CD4-positive, alpha-beta T cell treated with Interleukin-15 for 4 hours (primary cell): ENCODE results near the gene RNF166.

ENCODE experiments used
- DNase-seq: peaks from one replicate; pipeline ENCODE4 v3.0.0-alpha.2; 2020; ENCODE audit warnings: low spot score

The RNF166 gene

DNA sequence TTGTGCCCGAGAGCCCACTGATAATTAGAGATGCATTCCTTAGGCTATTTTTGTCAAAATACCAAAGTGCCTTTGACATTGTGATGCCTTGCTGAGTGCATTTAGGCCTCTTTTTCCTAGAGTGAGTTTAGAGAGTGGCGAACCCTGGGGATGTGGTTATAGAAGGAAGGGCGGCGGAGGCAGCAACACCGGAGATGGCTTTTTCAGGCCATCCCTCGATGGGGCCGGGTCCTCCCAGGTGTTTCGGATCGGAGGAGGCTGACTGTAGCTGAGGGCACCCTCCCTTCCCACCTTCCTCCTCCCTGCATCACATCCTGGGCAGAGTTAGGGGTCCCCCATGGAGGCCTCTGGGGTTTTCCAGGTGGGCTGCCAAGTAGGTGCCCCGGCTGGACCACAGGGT is 13.3 kb downstream of the RNF166 start:
- DNase-seq = no peak

DNA sequence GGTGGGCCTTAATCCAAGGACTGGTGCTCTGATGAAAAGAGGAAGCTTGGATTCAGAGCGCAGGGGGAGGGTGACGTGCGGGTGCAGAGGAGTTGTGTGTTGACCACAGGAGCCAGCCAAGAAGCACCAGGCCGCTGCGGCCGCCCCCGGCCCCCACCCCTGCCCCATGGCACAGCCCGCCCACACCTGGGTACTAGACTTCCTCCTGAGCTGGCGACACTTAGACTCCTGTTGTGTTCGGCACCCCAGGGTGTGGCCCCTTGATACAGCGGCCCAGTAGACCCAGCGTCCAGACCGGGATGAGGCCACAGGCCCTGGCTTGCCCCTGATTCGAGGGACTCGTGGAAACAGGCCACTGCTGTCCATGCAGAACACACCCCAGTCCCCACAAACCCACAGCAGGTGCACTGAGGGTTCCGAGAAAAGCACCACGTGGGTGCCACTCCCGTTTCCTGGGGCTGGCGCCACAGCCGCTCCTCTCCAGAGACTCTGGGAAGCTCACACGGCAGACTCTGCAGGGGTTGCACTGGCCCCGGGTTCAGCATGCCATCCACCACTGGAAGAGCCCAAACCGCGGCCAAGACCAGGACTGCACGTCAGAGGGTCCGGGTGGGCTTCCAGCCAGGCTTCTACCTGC is 14.2 kb downstream of the RNF166 start:
- peak; percentile 60 for DNase-seq

DNA sequence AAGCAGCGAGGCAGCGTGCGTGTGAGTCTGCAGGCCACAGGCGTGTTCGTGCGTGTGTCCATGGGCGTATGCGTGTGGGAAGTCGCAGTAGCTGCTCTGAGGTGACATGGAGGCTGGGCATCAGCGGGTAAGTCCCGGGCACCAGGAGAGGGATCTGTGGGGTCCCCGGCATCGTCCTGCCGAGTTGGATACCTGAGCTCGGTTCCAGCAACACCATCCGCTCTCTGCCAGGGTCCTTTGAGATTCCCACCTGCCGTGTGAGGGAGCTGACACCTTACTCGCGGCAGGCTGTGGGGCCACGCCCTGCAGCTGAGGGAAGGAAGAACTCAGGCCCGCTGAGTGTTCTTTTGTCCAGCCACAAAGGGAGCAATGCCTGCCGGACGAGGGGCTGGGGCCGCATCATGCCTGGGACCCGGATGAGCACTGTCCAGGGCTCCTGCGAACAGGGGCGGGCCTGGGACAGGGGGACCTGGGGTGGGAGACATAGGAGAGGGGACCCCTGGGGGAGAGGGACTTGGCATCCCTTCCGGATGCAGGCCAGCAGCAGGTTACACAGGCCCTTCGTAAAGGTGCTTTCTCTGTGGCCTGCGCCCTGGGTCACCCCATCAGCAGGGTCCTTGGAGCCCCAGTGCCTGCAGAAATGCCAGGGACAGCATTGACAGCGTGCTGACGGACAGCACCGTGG is 14.9 kb downstream of the RNF166 start:
- DNase-seq = no peak

DNA sequence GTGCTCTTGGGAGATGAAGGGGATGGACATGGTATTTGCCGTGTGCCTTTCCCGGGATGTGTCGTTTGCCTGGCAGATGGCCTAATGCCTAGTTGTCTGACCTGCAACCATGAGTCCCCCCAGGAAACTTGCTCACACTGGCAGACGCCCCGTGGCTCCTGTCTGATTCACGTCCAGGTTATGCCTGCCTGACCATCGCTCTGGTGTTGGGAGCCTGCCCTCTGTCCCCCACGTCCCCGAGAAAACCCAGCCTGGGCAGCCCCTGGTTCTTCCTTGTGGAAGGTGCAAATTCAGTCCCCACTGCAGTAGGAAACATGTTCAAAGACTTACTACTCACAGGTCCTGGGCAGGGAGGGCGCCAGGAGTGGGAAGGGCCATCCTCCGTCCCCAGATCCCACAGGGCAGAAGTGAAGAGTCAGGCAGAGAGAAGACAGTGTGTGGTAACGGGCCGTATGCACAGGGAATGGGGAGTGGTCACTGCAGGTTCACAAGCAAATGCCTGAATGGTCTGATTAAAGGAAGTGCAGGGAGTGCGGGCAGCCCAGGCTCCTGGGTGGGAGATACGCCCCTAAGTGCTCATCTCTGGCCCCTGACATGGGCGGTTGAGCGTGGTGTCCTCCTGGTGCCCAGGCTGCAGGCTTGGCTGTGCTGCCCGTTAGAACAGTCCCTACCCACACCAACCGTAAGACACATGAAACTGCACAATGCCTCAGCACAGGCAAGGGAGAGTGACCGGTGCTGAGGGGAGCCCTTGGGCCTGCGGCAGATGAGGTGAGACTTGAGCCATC is 15.7 kb downstream of the RNF166 start:
- no peak for DNase-seq

DNA sequence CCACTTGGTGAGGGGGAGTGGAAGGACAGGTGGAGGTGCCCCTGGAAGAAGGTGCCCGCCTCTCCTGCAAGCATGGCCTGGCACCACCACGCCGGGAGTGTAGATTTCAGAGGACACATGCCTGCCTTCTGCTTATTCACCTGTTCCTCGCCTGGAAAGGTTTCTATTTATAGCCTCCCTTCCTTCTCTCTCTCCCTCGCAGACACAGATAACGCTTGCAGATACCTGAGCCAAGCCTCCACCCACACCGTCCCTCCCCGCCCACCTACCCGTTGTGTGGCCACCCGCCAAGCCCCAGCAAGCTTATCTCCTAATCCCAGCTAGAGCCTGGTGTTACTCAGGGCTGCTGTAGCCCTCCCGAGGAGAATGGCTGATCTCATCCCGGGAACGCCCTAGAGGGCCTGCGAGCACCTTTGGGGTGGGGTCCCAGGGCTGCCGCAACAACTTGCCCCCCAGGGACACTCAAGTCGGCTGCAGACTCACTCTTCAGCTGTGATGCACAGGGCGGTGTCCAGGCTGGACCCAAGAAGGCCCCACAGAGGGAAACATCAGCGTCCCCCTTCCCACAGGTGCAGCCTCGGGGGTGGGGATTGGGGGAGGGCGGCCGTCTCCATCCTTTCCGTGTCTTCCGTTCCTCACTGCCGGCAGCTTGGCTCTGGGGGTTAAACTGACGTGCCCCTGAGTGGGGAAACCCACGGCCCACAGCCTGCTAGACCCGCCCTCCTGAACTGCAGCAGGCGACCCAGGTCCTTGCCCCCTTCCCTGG is 18.0 kb downstream of the RNF166 start:
- DNase-seq = no peak

DNA sequence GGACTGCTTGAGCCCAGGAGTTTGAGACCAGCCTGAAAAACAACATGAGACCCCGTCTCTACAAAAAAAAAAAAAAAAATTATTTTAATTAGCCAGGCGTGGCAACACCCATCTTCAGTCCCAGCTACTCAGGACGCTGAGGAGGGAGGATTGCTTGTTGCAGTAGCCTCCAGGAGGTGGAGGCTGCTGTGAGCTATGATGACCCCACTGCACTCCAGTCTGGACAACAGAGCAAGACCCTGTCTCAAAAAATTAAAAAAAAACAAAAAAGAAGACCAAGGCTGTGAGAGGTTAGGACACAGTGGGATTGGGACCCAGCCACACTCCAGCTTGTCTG is 18.6 kb downstream of the RNF166 start:
- DNase-seq = no peak

DNA sequence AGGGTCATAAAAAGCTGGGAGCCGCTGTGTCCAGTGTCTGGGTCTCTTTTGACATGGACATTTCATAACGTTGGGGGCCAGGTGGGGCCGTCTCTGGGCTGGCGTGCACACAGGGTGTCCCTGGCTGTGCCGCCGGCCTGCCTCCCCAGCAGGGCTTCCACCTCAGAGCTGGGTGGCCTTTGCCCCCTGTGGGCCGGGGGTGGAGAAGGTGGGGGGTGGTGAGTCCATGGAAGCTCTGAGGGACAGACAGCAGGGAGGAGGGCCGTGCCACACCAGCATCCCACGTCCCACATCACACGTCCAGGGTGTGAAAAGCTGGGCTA is 19.0 kb downstream of the RNF166 start:
- no peak for DNase-seq

DNA sequence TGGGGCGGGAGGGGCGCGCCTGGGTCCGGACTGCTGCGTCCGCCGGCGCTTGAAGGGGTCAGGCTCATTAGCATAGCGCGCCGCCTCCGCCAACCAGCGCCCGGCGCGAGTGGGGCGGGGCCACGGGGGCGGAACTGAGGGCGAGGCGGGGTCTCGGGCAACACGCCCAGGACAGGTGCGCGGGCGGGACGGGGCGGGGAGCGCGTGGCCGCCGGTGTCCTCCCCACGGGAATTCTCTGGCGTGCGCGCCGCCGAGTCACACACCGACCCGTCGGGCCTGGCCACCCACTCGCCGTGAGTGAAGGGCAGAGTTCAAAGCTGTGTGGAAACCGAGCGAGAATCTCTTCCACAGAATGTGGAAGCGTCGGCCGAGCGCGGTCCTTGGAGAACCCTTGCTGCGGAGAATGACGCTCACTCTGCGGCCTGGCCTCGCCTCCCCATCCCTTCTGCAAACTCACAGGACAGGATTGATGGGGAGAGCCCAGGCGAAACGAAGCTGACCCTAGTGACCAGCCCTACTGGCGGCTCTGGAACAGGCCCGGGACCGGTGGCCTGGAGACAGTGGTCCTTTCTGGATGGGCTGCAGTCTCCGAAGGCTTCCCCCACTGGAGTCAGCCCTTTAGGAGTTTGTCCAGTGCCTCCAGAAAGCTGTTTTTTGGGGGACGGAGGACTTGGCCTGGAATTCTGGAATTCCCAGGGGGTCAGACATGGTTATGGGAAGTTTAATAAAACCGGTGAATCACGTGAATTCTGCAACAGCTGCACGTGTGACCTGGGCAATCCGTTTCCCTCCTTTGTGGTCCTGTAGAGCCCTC is 19.6 kb downstream of the RNF166 start, which contains the start of gene SNAI3:
Gene SNAI3, minus strand, starts transcription at position 69 of the 815 bp plus-strand sequence. CDS start 101 bp downstream, outside the sequence.
- peak; percentile 79 for DNase-seq

DNA sequence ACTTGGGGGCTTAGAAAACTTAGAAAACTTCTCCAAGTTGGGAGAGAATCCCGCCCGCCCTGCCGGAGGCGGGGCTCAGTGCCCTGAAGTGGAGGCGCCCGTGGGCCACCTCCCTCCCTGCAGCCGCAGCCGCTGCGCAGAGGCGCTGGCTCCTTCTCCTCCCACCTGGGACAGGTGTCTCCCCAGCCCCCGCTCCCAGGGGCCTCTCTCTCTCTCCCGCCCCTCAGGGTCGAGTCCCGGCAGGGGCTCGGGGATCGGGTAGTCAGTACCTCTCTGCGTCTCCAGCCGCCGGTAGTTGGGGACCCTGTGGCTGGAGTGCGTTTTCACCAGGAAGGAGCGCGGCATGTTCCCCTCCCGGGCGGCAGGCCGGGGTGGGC is 20.2 kb downstream of the RNF166 start:
- no peak for DNase-seq

DNA sequence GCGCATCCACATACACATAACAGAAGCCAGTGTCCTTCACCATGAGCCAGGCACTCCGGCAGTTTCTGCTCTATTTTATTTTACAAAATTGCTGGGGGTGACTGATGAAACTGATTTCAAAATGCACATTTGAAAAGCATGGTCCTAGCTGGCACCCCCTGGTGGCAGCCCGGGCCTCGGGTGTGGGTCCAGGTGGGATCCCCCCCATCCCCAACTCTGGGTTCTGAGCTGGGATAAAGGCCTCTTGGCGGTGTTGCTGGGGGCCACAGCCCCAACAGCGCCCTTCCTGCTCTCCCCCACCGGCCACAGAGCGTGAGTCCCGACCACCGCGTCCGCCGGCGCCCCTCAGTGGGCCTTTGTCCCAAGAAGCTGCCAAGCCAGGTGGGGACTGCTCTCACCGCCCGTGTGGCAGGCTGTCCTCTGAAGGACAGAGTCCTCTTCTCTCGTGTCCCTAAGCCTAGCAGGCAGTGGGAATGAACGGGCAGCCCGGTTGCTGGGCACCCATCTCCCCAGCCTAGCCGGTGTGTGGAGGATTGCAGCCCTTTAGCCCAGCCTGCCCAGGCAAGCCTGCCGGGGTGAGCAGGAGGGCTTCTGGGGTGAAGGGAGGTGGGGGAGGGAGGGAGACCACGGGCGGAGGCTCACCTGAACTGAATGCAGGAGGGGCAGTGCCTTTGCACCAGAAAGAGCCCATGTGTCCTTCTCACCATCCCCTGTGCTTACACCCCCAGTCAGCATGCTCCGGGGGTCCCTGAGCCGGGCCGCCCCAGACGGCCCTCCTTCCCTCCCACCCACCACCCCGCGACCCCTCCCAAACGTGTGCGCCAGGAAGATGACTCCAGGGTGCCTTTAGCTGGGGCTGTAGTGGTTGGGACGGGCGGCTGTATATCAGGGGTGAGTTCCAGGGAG is 20.8 kb downstream of the RNF166 start:
- DNase-seq = peak; percentile 69

DNA sequence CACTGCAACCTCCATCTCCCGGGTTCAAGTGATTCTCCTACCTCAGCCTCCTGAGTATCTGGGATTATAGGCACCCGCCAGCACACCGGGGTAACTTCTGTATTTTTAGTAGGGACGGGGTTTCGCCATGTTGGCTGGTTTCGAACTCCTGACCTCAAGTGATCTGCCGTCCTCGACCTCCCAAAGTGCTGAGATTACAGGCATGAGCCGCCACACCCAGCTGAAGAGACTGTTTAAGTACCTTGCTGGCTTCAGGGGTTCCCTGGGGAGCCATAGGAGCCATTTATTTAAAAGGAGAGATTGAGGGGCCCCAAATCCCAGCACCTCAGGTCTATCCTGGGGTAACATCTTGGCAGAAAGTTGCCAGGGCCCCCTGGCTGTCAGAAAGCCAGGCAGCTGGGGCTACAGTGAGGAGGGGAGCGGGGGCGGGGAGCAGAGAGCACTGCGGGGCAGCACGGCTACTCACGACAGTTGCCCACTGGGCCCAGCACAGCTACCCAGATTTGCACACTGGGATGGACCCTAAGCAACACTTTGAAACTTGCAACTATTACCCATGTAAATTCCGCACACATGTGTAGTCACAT is 21.5 kb downstream of the RNF166 start:
- no peak for DNase-seq

DNA sequence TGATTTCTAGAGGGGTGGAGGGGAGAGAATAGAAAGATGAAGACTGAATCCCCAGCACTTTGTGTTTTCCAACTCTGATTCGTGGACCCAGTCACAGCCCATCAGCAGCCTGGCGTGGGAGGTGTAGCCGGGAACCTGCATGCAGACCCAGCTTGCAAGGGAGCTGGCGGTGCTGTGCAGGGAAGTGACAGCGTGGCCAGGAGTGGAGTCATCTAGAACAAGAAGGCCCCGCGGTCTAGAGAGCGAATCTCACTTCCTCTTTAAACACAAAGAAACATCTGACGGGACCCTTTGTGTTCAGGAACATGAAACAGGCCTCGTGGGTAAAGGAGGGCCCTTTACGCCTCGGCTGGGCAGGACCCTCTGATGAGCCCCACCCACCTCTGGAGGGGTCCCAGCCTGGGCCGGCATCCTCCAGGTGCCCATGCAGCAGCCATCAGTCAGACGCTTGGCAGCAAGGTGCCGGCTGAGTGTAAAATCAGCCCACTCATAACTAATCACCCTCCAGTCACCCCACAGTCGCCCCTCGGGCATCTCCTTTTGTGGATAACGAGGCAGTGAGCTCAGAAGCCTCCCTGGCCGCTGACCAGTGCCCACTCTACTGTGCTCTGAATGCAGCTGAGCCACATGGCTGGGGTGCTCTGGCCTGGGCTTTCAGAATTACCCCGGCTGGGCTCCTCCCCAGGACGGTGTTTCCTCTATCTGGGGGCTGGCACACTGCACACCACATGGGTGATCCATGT is 24.3 kb downstream of the RNF166 start:
- DNase-seq = peak; percentile 58

DNA sequence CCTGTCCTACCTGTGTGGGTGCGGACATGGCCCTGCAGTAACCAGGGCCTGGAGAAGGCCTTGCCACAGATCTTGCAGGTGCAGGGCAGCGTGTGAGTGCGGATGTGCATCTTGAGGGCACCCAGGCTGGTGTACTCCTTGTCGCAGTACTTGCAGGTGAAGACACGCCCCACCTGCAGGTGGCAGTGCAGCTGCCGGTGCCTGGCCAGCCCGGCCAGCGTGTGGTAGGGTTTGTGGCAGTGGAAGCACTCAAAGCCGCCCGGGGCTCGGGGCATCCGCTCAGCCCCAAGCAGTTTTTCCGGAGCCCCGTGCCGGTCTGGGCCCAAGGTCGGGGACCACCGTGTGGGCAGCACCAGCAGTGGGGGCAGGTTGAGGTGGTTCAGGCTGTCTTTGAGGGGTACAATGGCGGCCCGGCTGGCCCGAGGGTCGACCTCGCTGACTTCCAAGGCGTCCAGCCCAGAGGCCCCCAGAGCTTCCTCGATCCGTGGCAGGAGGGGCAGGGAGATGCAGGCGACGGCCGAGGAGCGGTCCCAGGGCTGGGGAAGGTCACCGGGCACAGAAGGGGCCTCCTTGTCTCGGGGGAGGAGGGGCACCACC is 25.0 kb downstream of the RNF166 start:
- DNase-seq = peak; percentile 50

DNA sequence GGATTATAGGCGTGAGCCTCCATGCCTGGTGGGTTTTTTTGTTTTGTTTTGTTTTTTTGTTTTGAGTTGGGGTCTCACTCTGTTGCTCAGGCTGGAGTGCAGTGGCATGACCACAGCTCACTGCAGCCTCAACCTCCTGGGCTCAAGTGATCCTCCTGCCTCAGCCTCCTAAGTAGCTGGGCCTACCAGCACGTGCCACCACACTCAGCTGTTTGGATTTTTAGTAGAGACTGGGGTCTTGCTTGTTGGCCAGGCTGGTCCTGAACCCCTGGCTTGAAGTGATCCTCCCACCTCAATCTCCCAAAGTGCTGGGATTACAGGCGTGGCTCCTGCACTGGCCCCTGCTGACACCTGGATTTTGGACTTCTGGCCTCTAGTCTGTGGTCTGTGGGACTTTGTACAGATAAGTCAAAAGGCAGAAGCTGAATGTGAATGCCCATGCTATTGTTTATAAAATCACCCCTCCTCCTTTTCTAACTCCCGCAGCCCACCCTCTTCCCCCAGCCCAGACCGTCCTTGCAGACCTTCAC is 25.6 kb downstream of the RNF166 start:
- DNase-seq = no peak

DNA sequence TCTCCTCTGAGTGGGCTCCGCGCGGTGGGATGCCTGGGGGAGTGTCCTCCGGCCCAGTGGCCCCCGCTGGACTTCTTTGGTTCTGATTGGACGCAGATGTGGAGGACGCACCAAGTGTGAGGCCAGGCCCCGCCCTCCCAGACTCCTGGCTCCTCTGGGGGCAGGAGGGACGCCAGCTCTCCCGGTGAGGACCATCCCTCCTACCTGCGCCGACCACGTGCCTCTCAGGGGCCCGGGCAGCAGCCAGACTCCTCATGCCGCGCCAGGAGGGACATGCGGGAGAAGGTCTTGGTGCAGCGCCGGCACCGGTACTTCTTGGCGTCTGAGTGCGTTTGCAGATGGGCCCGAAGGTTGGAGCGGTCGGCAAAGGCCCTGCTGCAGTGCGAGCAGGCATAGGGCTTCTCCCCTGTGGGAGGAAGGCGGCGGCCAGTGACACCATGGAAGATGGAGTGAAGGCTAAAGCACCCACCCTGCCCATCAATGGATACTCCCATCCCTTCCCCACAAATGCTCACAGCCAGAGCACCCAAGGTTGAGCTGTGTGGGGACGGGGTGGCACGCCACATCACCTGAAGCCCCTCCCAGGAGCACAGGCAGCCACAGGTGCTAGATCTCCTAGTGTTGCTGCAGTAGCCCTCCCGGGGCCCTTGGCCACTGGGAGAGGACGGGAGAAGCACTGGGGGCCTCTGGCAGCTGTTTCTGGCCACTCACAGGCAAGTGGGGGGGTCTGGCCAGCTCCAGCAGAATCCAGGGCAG is 27.8 kb downstream of the RNF166 start:
- DNase-seq = no peak

DNA sequence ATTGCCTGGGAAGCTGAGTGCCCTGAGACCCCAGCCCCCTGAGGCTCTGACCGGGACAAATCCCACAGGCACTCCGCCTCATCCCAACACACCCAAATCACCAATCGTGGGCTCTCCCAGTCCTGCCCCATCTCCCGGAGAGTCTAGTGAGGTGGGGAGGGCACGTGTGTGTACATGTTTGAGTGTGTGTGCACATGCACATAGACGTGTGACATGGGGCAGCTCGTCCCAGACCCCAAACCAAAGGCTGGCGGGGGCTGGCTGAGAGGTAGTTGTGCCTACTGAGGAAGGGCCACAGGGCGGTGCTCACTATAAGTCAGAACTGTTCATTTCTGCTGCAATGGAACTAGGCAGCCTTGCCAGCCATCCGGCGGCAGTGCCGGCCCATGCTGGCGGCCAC is 28.5 kb downstream of the RNF166 start:
- DNase-seq = no peak

DNA sequence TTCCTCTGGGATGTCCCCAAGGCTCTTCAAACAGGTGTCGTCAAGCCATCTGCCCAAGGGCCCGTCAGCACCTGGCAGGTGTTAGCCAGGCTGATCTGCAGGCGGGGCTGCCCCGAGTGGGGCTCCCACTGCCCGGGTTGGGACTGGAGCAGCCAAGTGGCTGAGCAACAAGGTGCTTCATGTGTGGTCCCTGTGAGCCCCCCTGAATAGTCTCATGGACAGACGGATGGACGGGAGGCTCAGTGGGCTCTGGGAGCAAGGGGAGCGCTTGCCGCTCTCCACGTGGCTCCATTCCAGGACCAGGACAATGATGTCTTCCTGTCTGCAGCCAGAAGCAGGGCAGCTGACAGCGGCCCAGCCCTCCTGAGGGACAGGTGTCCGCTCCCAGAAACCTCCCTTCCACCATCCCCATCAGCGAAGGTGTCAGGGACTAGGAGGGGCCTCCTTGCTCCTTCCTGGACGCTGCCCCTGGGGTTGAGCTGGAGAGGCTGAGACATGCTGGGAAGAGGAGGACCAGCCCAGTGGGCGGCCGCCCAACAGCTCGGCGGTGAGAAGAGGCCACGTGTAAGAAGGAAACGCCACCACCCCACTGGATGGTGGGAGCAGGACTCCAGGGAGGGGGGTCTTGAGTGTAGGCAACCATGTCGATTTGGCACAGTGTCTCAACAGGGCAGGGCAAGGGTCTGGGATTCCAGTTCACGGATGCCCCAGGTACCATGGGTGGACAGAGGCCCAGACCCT is 29.5 kb downstream of the RNF166 start:
- no peak for DNase-seq
